ENCODE data around the gene SLCO4A1.
A peak's percentile ranks its signal among the peaks of the same experiment; 100 is the strongest.

DNA sequence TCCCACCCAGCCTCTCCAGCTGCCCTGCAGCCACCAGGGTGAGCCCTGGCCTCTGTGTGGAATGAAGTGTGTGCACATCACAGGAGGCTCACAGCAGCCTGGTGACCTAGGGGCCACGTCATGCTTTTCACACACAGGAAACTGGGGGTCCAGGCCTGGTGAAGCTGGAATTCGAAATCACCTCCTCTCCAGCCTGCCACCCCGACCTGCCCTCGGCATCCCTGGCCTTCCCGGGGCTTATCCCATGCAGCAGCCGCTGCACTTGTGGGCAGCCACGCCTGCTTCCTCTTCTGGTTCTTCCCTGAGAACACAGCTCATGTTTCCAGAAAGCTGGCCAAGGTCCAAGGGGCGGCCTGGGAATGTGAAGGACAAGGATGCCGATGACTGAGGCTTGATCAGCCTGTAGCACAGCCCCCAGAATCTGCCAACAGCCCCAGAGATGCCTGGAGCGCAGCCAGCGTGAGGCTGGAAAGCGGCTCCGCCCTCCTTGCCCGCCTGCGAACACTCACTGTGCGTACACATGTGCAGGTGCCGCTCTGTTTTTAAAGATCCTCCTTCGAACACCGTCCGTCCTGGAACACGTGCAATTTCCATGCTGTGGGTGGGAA, 62.1 kb downstream of the SLCO4A1 start:
- TF ChIP-seq, protein P1, sequence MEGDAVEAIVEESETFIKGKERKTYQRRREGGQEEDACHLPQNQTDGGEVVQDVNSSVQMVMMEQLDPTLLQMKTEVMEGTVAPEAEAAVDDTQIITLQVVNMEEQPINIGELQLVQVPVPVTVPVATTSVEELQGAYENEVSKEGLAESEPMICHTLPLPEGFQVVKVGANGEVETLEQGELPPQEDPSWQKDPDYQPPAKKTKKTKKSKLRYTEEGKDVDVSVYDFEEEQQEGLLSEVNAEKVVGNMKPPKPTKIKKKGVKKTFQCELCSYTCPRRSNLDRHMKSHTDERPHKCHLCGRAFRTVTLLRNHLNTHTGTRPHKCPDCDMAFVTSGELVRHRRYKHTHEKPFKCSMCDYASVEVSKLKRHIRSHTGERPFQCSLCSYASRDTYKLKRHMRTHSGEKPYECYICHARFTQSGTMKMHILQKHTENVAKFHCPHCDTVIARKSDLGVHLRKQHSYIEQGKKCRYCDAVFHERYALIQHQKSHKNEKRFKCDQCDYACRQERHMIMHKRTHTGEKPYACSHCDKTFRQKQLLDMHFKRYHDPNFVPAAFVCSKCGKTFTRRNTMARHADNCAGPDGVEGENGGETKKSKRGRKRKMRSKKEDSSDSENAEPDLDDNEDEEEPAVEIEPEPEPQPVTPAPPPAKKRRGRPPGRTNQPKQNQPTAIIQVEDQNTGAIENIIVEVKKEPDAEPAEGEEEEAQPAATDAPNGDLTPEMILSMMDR (IDR thresholded peaks at IDR 0.05; ENCODE audit: extremely low read depth in 1 of 2, insufficient read depth in 1 of 2, low read depth in 1 of 2, low read length in 2 of 2) = peak in 1 of 2 donors; percentile 35
- TF ChIP-seq, protein P2, sequence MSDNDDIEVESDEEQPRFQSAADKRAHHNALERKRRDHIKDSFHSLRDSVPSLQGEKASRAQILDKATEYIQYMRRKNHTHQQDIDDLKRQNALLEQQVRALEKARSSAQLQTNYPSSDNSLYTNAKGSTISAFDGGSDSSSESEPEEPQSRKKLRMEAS (IDR thresholded peaks at IDR 0.05; ENCODE audit: insufficient read depth, insufficient read length) = peak; percentile 71
- TF ChIP-seq FOS (IDR thresholded peaks at IDR 0.05; ENCODE audit: borderline replicate concordance, insufficient read depth, low read length) (peak; percentile 69), POLR2A (IDR thresholded peaks at IDR 0.05; ENCODE audit: low read depth, low read length) (no peak), MYC (IDR thresholded peaks at IDR 0.05; ENCODE audit: low read depth, low read length) (peak; percentile 18), EZH2 (IDR thresholded peaks at IDR 0.05; ENCODE audit: borderline replicate concordance, low read depth, low read length, severe bottlenecking) (no peak)
